CD14-positive monocyte (primary cell): Measurements from ENCODE around the gene RNF34. TPM values are rescaled to one million over a fixed set of nuclear protein-coding genes. Genes with fewer than 3 reads are reported as not detected.
A peak's percentile ranks its signal among the peaks of the same experiment; 100 is the strongest.

Source experiments
- DNase-seq, 3 donors: peaks; one replicate each; pipeline ENCODE4 v3.0.0-alpha.2; 2011 to 2022
- H2AFZ ChIP-seq: 2 replicates; pipeline ENCODE4 v1.6.0; 2012; ENCODE audit warnings: mild to moderate bottlenecking, low read depth, low read length, inconsistent platforms; ENCODE audit not compliant: insufficient read depth, poor library complexity, severe bottlenecking
- H3K27ac ChIP-seq, 2 donors: 1 replicate in 1 of 2; 2 replicates in 1 of 2; pipeline ENCODE4 v1.5.1; 2012 to 2013; ENCODE audit warnings: low read length in 2 of 2, control low read depth in 1 of 2, inconsistent platforms in 1 of 2, low read depth in 1 of 2, mild to moderate bottlenecking in 1 of 2
- H3K27me3 ChIP-seq, 2 donors: one replicate each; pipeline versions ENCODE4 v1.6.0 to v1.6.1; 2011 to 2013; ENCODE audit warnings: low read length in 2 of 2; ENCODE audit not compliant: control insufficient read depth in 2 of 2, insufficient read depth in 2 of 2
- H3K36me3 ChIP-seq, 2 donors: replicated peaks in 1 of 2; 1 replicate in 1 of 2; 2 replicates in 1 of 2; pipeline versions ENCODE4 v1.5.1 to v1.6.1; 2012 to 2013; ENCODE audit warnings: low read length in 2 of 2, control low read depth in 1 of 2, inconsistent platforms in 1 of 2, mild to moderate bottlenecking in 1 of 2; ENCODE audit not compliant: insufficient read depth in 2 of 2, control insufficient read depth in 1 of 2
- H3K4me1 ChIP-seq, 2 donors: 1 replicate in 1 of 2; 2 replicates in 1 of 2; pipeline versions ENCODE4 v1.5.1 to v1.6.1; 2012 to 2013; ENCODE audit warnings: low read length in 2 of 2, control low read depth in 1 of 2, inconsistent platforms in 1 of 2, mild to moderate bottlenecking in 1 of 2, moderate library complexity in 1 of 2; ENCODE audit not compliant: insufficient read depth in 2 of 2, control insufficient read depth in 1 of 2
- H3K4me2 ChIP-seq: replicated peaks from 2 replicates; pipeline ENCODE3; 2012; ENCODE audit warnings: low read length, moderate library complexity, mild to moderate bottlenecking; ENCODE audit not compliant: poor library complexity, severe bottlenecking; ENCODE audit errors: extremely low read depth
- H3K4me3 ChIP-seq, 3 experiments: fragments of 200-600 bp in 1 of 3; sonication (generic) in 1 of 3; replicated peaks in 1 of 3; 1 replicate in 2 of 3; 2 replicates in 1 of 3; pipeline ENCODE4 v1.5.1; 2011 to 2013; ENCODE audit warnings: low read length in 3 of 3, mild to moderate bottlenecking in 3 of 3, control low read depth in 2 of 3, low read depth in 2 of 3, inconsistent platforms in 1 of 3, moderate library complexity in 1 of 3
- H3K79me2 ChIP-seq: 2 replicates; pipeline ENCODE4 v1.6.0; 2012; ENCODE audit warnings: mild to moderate bottlenecking, control low read depth, inconsistent platforms, low read length, moderate library complexity; ENCODE audit not compliant: insufficient read depth
- H3K9ac ChIP-seq: 2 replicates; pipeline ENCODE4 v1.6.0; 2017; ENCODE audit warnings: low read length, mild to moderate bottlenecking; ENCODE audit not compliant: insufficient read depth, poor library complexity, severe bottlenecking
- H3K9me3 ChIP-seq, 2 donors: replicated peaks in 1 of 2; 1 replicate in 1 of 2; 2 replicates in 1 of 2; pipeline versions ENCODE4 v1.5.1 to v1.6.1; 2012 to 2013; ENCODE audit warnings: low read length in 2 of 2, control low read depth in 1 of 2; ENCODE audit not compliant: control insufficient read depth in 1 of 2, insufficient read depth in 1 of 2
- H4K20me1 ChIP-seq: 2 replicates; pipeline ENCODE4 v1.6.0; 2012; ENCODE audit warnings: mild to moderate bottlenecking, low read length, control low read depth, moderate library complexity; ENCODE audit not compliant: insufficient read depth
- H3K27ac Mint-ChIP-seq, 7 donors: one replicate each; pipeline ENCODE4 v1.8.0; 2020; ENCODE audit warnings: mild to moderate bottlenecking in 7 of 7, mixed read lengths in 7 of 7, moderate library complexity in 6 of 7, inconsistent platforms in 2 of 7
- H3K27me3 Mint-ChIP-seq, 3 donors: one replicate each; pipeline ENCODE4 v1.8.0; 2021 to 2022; ENCODE audit warnings: low read depth in 3 of 3, mild to moderate bottlenecking in 3 of 3, mixed read lengths in 3 of 3, moderate library complexity in 3 of 3, inconsistent platforms in 1 of 3
- H3K36me3 Mint-ChIP-seq, 2 donors: one replicate each; pipeline ENCODE4 v1.8.0; 2020; ENCODE audit warnings: mixed read lengths in 2 of 2, inconsistent platforms in 1 of 2, mild to moderate bottlenecking in 1 of 2
- H3K4me1 Mint-ChIP-seq: one replicate; pipeline ENCODE4 v1.8.0; 2020; ENCODE audit warnings: mild to moderate bottlenecking, mixed read lengths
- H3K4me3 Mint-ChIP-seq, 2 donors: one replicate each; pipeline ENCODE4 v1.8.0; 2020; ENCODE audit warnings: mild to moderate bottlenecking in 2 of 2, mixed read lengths in 2 of 2, moderate library complexity in 1 of 2
- H3K9me3 Mint-ChIP-seq, 7 donors: one replicate each; pipeline ENCODE4 v1.8.0; 2020 to 2022; ENCODE audit warnings: mixed read lengths in 7 of 7, mild to moderate bottlenecking in 6 of 7, moderate library complexity in 6 of 7, inconsistent platforms in 2 of 7
- WGBS: methylation state at CpG from one replicate; pipeline ENCODE4 v1.1.5; 2013; ENCODE audit warnings: missing lambda C conversion rate; ENCODE audit not compliant: insufficient coverage; 5-methylcytosine and 5-hydroxymethylcytosine counted together
- intact Hi-C, 2 donors: fragments of 100-400 bp; cut with micrococcal nuclease; formaldehyde crosslinking; loops; one replicate each; pipeline versions ENCODE4 v1.15.0 to v1.15.1; 2023
- polyA plus RNA-seq, 3 donors: library from polyadenylated mRNA; depleted of rRNA in 1 of 3; unstranded in 2 of 3; stranded (reverse) in 1 of 3; fragments of 300-500 nt in 2 of 3; fragments of >200 nt in 1 of 3; fragmentation: Illumina TruSeq in 2 of 3; gene quantifications; 1 replicate in 2 of 3; 2 replicates in 1 of 3; pipeline ENCODE4 v1.2.3, GENCODE V29; 2012 to 2021
- TF ChIP-seq, protein P1 (sequence below): fragments of 200-600 bp; IDR thresholded peaks from one replicate; pipeline ENCODE4 v1.8.0; 2022; ENCODE audit warnings: antibody characterized with exemption, mild to moderate bottlenecking

Gene RNF34
- polyA plus RNA-seq, 3 donors: 15.5 to 23.8 (median 19.2) TPM

DNA sequence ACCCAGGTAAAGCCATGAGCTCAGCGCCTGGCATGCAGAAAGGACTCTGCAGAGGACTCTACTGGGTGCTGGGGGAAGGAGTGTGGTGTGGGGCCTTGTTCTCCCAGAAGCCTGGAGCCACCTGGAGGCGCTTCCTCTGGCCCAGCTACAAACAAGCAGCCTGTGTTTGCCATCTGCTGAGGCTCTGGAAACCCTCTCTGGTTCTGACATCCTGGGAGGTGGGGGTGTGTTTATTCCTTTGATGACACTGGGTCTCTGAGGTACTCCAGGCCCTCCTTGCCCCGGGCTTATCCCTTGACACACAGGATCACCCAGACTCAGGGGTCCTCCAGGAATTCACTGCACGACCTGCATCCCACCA is 44.9 kb downstream of the RNF34 start:
- Mint-ChIP-seq H3K9me3 (no peaks in the 10 kb centered on the region), H3K4me1 (peaks cover 11% of the 10 kb centered on the region), H3K36me3 (peaks cover 62 to 84% of the 10 kb centered on the region in 2 donors), H3K27ac (peak overlapping the region in 4 of 7 donors; percentile 31 to 82 (median 47)), H3K4me3 (no peak overlapping the region), H3K27me3 (no peaks in the 10 kb centered on the region)
- Histone ChIP-seq H3K9ac (no peak overlapping the region), H3K4me1 (peaks cover 6 to 7% of the 10 kb centered on the region in 2 donors), H3K27ac (peak overlapping the region in 1 of 2 donors; percentile 20), H3K36me3 (peaks cover 49 to 78% of the 10 kb centered on the region in 2 donors), H3K79me2 (peaks cover 41% of the 10 kb centered on the region), H2AFZ (no peak overlapping the region), H3K27me3 (no peaks in the 10 kb centered on the region), H3K4me2 (no peak overlapping the region), H3K4me3 (no peak overlapping the region), H3K9me3 (no peaks in the 10 kb centered on the region), H4K20me1 (peaks cover 18% of the 10 kb centered on the region)
- TF ChIP-seq, protein P1, sequence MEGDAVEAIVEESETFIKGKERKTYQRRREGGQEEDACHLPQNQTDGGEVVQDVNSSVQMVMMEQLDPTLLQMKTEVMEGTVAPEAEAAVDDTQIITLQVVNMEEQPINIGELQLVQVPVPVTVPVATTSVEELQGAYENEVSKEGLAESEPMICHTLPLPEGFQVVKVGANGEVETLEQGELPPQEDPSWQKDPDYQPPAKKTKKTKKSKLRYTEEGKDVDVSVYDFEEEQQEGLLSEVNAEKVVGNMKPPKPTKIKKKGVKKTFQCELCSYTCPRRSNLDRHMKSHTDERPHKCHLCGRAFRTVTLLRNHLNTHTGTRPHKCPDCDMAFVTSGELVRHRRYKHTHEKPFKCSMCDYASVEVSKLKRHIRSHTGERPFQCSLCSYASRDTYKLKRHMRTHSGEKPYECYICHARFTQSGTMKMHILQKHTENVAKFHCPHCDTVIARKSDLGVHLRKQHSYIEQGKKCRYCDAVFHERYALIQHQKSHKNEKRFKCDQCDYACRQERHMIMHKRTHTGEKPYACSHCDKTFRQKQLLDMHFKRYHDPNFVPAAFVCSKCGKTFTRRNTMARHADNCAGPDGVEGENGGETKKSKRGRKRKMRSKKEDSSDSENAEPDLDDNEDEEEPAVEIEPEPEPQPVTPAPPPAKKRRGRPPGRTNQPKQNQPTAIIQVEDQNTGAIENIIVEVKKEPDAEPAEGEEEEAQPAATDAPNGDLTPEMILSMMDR: no peak
- intact Hi-C loops: loop anchor here (5.0 kb wide), 1 partner anchor 113 kb away; no protein-coding TSS in a partner anchor
- 98% methylated on average over 4 of the region's 4 CpGs for WGBS
- DNase-seq: no peak

- no peak overlapping the region for H3K4me3 ChIP-seq
- TF ChIP-seq, protein P1: no peak
- Mint-ChIP-seq H3K9me3 (no peaks in the 10 kb centered on the region), H3K36me3 (peaks cover 46 to 67% of the 10 kb centered on the region in 2 donors), H3K27me3 (peaks cover 0 to 2% (median 0%) of the 10 kb centered on the region in 3 donors), H3K4me3 (no peak overlapping the region), H3K4me1 (peaks cover 29% of the 10 kb centered on the region), H3K27ac (no peak overlapping the region)
- no peaks in the 10 kb centered on the region for H3K9me3 ChIP-seq
- H3K4me2 ChIP-seq: no peak overlapping the region
- H2AFZ ChIP-seq: no peak overlapping the region
- no peaks in the 10 kb centered on the region for H3K27me3 ChIP-seq
- peaks cover 23 to 25% of the 10 kb centered on the region in 2 donors for H3K4me1 ChIP-seq
- H3K9ac ChIP-seq: no peak overlapping the region
- no peak for DNase-seq
- H3K36me3 ChIP-seq: peaks cover 30 to 59% of the 10 kb centered on the region in 2 donors
- intact Hi-C loops: no loop called here
- no peak overlapping the region for H3K27ac ChIP-seq
- peaks cover 18% of the 10 kb centered on the region for H4K20me1 ChIP-seq
- WGBS: no CpG with 5 or more reads among the region's 3 CpGs
- peaks cover 43% of the 10 kb centered on the region for H3K79me2 ChIP-seq
Observed at GRCh38 chr12:121446750-121447149, 46.8 kb downstream of the RNF34 start.
